CD14-positive monocyte (primary cell): Measurements from ENCODE around the gene BCL2L2. TPM values are rescaled to one million over a fixed set of nuclear protein-coding genes. Genes with fewer than 3 reads are reported as not detected.

Experiments used
- DNase-seq, 3 donors: peaks; one replicate each; pipeline ENCODE4 v3.0.0-alpha.2; 2011 to 2022
- H2AFZ ChIP-seq: 2 replicates; pipeline ENCODE4 v1.6.0; 2012; ENCODE audit warnings: mild to moderate bottlenecking, low read depth, low read length, inconsistent platforms; ENCODE audit not compliant: insufficient read depth, poor library complexity, severe bottlenecking
- H3K27ac ChIP-seq, 2 donors: 1 replicate in 1 of 2; 2 replicates in 1 of 2; pipeline ENCODE4 v1.5.1; 2012 to 2013; ENCODE audit warnings: low read length in 2 of 2, control low read depth in 1 of 2, inconsistent platforms in 1 of 2, low read depth in 1 of 2, mild to moderate bottlenecking in 1 of 2
- H3K27me3 ChIP-seq, 2 donors: one replicate each; pipeline versions ENCODE4 v1.6.0 to v1.6.1; 2011 to 2013; ENCODE audit warnings: low read length in 2 of 2; ENCODE audit not compliant: control insufficient read depth in 2 of 2, insufficient read depth in 2 of 2
- H3K36me3 ChIP-seq, 2 donors: replicated peaks in 1 of 2; 1 replicate in 1 of 2; 2 replicates in 1 of 2; pipeline versions ENCODE4 v1.5.1 to v1.6.1; 2012 to 2013; ENCODE audit warnings: low read length in 2 of 2, control low read depth in 1 of 2, inconsistent platforms in 1 of 2, mild to moderate bottlenecking in 1 of 2; ENCODE audit not compliant: insufficient read depth in 2 of 2, control insufficient read depth in 1 of 2
- H3K4me1 ChIP-seq, 2 donors: 1 replicate in 1 of 2; 2 replicates in 1 of 2; pipeline versions ENCODE4 v1.5.1 to v1.6.1; 2012 to 2013; ENCODE audit warnings: low read length in 2 of 2, control low read depth in 1 of 2, inconsistent platforms in 1 of 2, mild to moderate bottlenecking in 1 of 2, moderate library complexity in 1 of 2; ENCODE audit not compliant: insufficient read depth in 2 of 2, control insufficient read depth in 1 of 2
- H3K4me2 ChIP-seq: replicated peaks from 2 replicates; pipeline ENCODE3; 2012; ENCODE audit warnings: low read length, moderate library complexity, mild to moderate bottlenecking; ENCODE audit not compliant: poor library complexity, severe bottlenecking; ENCODE audit errors: extremely low read depth
- H3K4me3 ChIP-seq, 3 experiments: fragments of 200-600 bp in 1 of 3; sonication (generic) in 1 of 3; replicated peaks in 1 of 3; 1 replicate in 2 of 3; 2 replicates in 1 of 3; pipeline ENCODE4 v1.5.1; 2011 to 2013; ENCODE audit warnings: low read length in 3 of 3, mild to moderate bottlenecking in 3 of 3, control low read depth in 2 of 3, low read depth in 2 of 3, inconsistent platforms in 1 of 3, moderate library complexity in 1 of 3
- H3K79me2 ChIP-seq: 2 replicates; pipeline ENCODE4 v1.6.0; 2012; ENCODE audit warnings: mild to moderate bottlenecking, control low read depth, inconsistent platforms, low read length, moderate library complexity; ENCODE audit not compliant: insufficient read depth
- H3K9ac ChIP-seq: 2 replicates; pipeline ENCODE4 v1.6.0; 2017; ENCODE audit warnings: low read length, mild to moderate bottlenecking; ENCODE audit not compliant: insufficient read depth, poor library complexity, severe bottlenecking
- H3K9me3 ChIP-seq, 2 donors: replicated peaks in 1 of 2; 1 replicate in 1 of 2; 2 replicates in 1 of 2; pipeline versions ENCODE4 v1.5.1 to v1.6.1; 2012 to 2013; ENCODE audit warnings: low read length in 2 of 2, control low read depth in 1 of 2; ENCODE audit not compliant: control insufficient read depth in 1 of 2, insufficient read depth in 1 of 2
- H4K20me1 ChIP-seq: 2 replicates; pipeline ENCODE4 v1.6.0; 2012; ENCODE audit warnings: mild to moderate bottlenecking, low read length, control low read depth, moderate library complexity; ENCODE audit not compliant: insufficient read depth
- H3K27ac Mint-ChIP-seq, 7 donors: one replicate each; pipeline ENCODE4 v1.8.0; 2020; ENCODE audit warnings: mild to moderate bottlenecking in 7 of 7, mixed read lengths in 7 of 7, moderate library complexity in 6 of 7, inconsistent platforms in 2 of 7
- H3K27me3 Mint-ChIP-seq, 3 donors: one replicate each; pipeline ENCODE4 v1.8.0; 2021 to 2022; ENCODE audit warnings: low read depth in 3 of 3, mild to moderate bottlenecking in 3 of 3, mixed read lengths in 3 of 3, moderate library complexity in 3 of 3, inconsistent platforms in 1 of 3
- H3K36me3 Mint-ChIP-seq, 2 donors: one replicate each; pipeline ENCODE4 v1.8.0; 2020; ENCODE audit warnings: mixed read lengths in 2 of 2, inconsistent platforms in 1 of 2, mild to moderate bottlenecking in 1 of 2
- H3K4me1 Mint-ChIP-seq: one replicate; pipeline ENCODE4 v1.8.0; 2020; ENCODE audit warnings: mild to moderate bottlenecking, mixed read lengths
- H3K4me3 Mint-ChIP-seq, 2 donors: one replicate each; pipeline ENCODE4 v1.8.0; 2020; ENCODE audit warnings: mild to moderate bottlenecking in 2 of 2, mixed read lengths in 2 of 2, moderate library complexity in 1 of 2
- H3K9me3 Mint-ChIP-seq, 7 donors: one replicate each; pipeline ENCODE4 v1.8.0; 2020 to 2022; ENCODE audit warnings: mixed read lengths in 7 of 7, mild to moderate bottlenecking in 6 of 7, moderate library complexity in 6 of 7, inconsistent platforms in 2 of 7
- CTCF ChIP-seq: fragments of 200-600 bp; IDR thresholded peaks from one replicate; pipeline ENCODE4 v1.8.0; 2022; ENCODE audit warnings: antibody characterized with exemption, mild to moderate bottlenecking
- WGBS: methylation state at CpG from one replicate; pipeline ENCODE4 v1.1.5; 2013; ENCODE audit warnings: missing lambda C conversion rate; ENCODE audit not compliant: insufficient coverage; 5-methylcytosine and 5-hydroxymethylcytosine counted together
- intact Hi-C, 2 donors: fragments of 100-400 bp; cut with micrococcal nuclease; formaldehyde crosslinking; loops; one replicate each; pipeline versions ENCODE4 v1.15.0 to v1.15.1; 2023
- polyA plus RNA-seq, 3 donors: library from polyadenylated mRNA; depleted of rRNA in 1 of 3; unstranded in 2 of 3; stranded (reverse) in 1 of 3; fragments of 300-500 nt in 2 of 3; fragments of >200 nt in 1 of 3; fragmentation: Illumina TruSeq in 2 of 3; gene quantifications; 1 replicate in 2 of 3; 2 replicates in 1 of 3; pipeline ENCODE4 v1.2.3, GENCODE V29; 2012 to 2021

BCL2L2 gene
- polyA plus RNA-seq, 3 donors = 0.90 to 23.7 (median 1.4) TPM

DNA sequence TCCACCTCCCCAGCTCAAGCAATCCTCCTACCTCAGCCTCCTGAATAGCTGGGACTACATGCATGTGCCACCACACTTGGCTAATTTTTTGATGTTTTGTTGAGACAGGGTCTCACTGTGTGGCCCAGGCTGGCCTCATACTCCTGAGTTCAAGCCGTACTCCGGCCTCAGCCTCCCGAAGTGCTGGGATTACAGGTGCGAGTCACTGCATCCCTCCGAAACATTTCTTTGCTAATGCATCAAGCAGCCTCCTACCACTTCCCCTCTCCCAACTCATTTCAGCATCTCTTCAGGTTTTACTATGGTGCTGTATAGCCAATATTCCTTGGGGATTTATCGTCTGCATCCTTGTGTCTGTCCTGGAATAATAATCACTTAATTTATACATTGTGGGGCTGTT is 48.4 kb downstream of the BCL2L2 start:
- Mint-ChIP-seq H3K9me3 (peaks cover 2 to 16% (median 6%) of the 10 kb centered on the region in 7 donors), H3K36me3 (peaks cover 0 to 9% of the 10 kb centered on the region in 2 donors), H3K4me3 (no peak overlapping the region), H3K27ac (peak overlapping the region in 1 of 7 donors; percentile 20), H3K27me3 (peaks cover 50 to 57% (median 53%) of the 10 kb centered on the region in 3 donors), H3K4me1 (peaks cover 9% of the 10 kb centered on the region)
- H3K4me3 ChIP-seq = no peak overlapping the region
- H3K9me3 ChIP-seq = peaks cover 0 to 30% of the 10 kb centered on the region in 2 donors
- no peaks in the 10 kb centered on the region for H3K36me3 ChIP-seq
- no peak overlapping the region for H3K4me2 ChIP-seq
- H3K27ac ChIP-seq = no peak overlapping the region
- no peaks in the 10 kb centered on the region for H4K20me1 ChIP-seq
- no peak overlapping the region for H2AFZ ChIP-seq
- WGBS = 100% methylated on average over 2 of the region's 6 CpGs
- no peaks in the 10 kb centered on the region for H3K79me2 ChIP-seq
- DNase-seq = no peak
- intact Hi-C loops = no loop called here
- H3K4me1 ChIP-seq = peaks cover 4 to 12% of the 10 kb centered on the region in 2 donors
- H3K27me3 ChIP-seq = peaks cover 42 to 57% of the 10 kb centered on the region in 2 donors
- no peak for TF ChIP-seq CTCF
- H3K9ac ChIP-seq = no peak overlapping the region

DNA sequence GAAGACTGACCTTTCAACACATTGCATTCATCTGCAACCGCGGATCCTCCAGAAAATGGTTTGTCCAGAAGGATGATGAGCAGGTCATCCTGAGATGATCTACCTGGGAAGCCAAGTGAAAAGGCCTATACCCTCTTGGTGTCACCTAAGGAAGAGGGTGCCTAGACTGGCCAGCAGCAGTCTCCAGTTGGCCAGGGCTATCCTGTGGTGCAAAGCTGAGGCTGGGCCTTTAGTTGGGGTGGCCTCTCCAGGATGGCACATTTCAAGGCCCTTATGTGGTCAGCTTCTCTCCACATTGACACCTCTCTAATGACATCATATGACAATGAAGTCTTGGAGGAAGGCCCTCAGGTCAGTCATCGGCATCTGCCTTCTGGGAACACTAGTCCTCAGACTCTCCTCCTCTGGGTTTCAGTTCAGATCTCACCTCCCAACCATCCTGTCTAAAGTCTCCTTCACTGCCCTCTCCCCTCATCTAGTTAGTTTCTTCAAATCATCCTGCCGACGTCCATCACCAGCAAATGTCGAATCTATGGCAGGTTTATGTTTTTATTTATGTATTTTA is 49.3 kb downstream of the BCL2L2 start:
- H3K27ac Mint-ChIP-seq = no peak overlapping the region
- peaks cover 0 to 29% of the 10 kb centered on the region in 2 donors for H3K9me3 ChIP-seq
- H3K4me1 Mint-ChIP-seq = peaks cover 9% of the 10 kb centered on the region
- no peak overlapping the region for H2AFZ ChIP-seq
- intact Hi-C loops = no loop called here
- no peak for TF ChIP-seq CTCF
- H3K36me3 Mint-ChIP-seq = peaks cover 0 to 9% of the 10 kb centered on the region in 2 donors
- H3K4me3 Mint-ChIP-seq = no peak overlapping the region
- no peak overlapping the region for H3K4me2 ChIP-seq
- H3K9ac ChIP-seq = no peak overlapping the region
- H3K27me3 Mint-ChIP-seq = peaks cover 42 to 47% (median 43%) of the 10 kb centered on the region in 3 donors
- peaks cover 34 to 48% of the 10 kb centered on the region in 2 donors for H3K27me3 ChIP-seq
- no peaks in the 10 kb centered on the region for H3K36me3 ChIP-seq
- no peaks in the 10 kb centered on the region for H3K79me2 ChIP-seq
- H4K20me1 ChIP-seq = no peaks in the 10 kb centered on the region
- peaks cover 0 to 12% (median 3%) of the 10 kb centered on the region in 7 donors for H3K9me3 Mint-ChIP-seq
- no peak overlapping the region for H3K4me3 ChIP-seq
- WGBS = no CpG with 5 or more reads among the region's 6 CpGs
- no peak for DNase-seq
- no peak overlapping the region for H3K27ac ChIP-seq
- H3K4me1 ChIP-seq = peaks cover 4 to 12% of the 10 kb centered on the region in 2 donors
